WTC11 (cell line): ENCODE measurements around the gene LGALS9.

Experiments
- CBFB ChIP-seq: sonication (generic); formaldehyde crosslinking; IDR thresholded peaks from 2 replicates; pipeline ENCODE4 v1.8.1; 2022; ENCODE audit warnings: mild to moderate bottlenecking, low read depth, missing genetic modification reagents
- NR3C1 ChIP-seq: sonication (generic); formaldehyde crosslinking; conservative IDR thresholded peaks from 2 replicates; pipeline ENCODE4 v1.8.1; 2023; ENCODE audit warnings: low read depth, mild to moderate bottlenecking, missing genetic modification reagents
- TF ChIP-seq, protein P1 (sequence below): fragments of 200-600 bp; IDR thresholded peaks from 2 replicates; pipeline ENCODE4 v1.8.0; 2022; ENCODE audit warnings: antibody characterized with exemption
- TF ChIP-seq, protein P2 (sequence below): sonication (generic); formaldehyde crosslinking; IDR thresholded peaks from 2 replicates; pipeline ENCODE4 v1.8.1; 2023; ENCODE audit warnings: mild to moderate bottlenecking, missing genetic modification reagents, moderate library complexity

DNA sequence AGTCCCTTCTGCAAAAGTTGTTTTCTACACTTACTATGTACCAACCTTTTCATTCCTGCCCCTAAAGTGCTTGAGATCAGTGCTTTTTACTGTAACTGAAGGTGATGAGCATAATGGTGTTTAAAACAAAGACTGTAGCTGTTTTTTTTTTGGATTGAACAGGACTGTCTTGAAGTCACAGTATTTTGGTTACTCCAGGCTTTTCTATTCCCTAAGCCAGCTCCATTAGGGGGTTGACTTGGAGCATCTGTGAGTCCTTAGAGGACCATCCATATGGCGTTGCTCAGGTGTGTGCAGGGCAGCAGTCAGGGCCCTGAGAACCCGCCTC, 29.0 kb upstream of the LGALS9 start:
- TF ChIP-seq NR3C1 (CRISPR knock-in tag) (no peak), CBFB (CRISPR knock-in tag) (no peak)
- TF ChIP-seq, protein P1, sequence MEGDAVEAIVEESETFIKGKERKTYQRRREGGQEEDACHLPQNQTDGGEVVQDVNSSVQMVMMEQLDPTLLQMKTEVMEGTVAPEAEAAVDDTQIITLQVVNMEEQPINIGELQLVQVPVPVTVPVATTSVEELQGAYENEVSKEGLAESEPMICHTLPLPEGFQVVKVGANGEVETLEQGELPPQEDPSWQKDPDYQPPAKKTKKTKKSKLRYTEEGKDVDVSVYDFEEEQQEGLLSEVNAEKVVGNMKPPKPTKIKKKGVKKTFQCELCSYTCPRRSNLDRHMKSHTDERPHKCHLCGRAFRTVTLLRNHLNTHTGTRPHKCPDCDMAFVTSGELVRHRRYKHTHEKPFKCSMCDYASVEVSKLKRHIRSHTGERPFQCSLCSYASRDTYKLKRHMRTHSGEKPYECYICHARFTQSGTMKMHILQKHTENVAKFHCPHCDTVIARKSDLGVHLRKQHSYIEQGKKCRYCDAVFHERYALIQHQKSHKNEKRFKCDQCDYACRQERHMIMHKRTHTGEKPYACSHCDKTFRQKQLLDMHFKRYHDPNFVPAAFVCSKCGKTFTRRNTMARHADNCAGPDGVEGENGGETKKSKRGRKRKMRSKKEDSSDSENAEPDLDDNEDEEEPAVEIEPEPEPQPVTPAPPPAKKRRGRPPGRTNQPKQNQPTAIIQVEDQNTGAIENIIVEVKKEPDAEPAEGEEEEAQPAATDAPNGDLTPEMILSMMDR = no peak
- TF ChIP-seq, protein P2, sequence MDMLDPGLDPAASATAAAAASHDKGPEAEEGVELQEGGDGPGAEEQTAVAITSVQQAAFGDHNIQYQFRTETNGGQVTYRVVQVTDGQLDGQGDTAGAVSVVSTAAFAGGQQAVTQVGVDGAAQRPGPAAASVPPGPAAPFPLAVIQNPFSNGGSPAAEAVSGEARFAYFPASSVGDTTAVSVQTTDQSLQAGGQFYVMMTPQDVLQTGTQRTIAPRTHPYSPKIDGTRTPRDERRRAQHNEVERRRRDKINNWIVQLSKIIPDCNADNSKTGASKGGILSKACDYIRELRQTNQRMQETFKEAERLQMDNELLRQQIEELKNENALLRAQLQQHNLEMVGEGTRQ = no peak
